ENCODE results near the gene SULT6B1.

Gene SULT6B1

DNA sequence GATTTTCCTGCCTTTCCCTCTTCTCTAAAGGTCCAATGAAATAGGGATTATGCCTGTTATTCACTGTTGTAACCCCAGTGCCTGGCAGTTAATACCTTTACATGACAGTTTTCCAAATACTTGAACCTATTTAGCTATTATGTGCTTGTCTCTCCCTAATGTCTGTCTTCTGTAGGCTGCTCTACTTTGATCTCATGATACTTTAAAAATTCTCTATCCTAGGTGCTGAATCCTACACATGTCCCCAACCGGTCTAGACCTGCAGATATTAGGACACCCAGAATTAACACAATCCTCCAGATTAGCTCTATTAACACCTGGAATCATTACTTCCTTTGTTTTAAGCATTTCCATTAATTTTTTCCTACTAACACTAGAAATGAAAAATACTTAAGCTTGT is 35.6 kb upstream of the SULT6B1 start:
- no peaks in the 10 kb centered on the region for H3K9me3 ChIP-seq (ENCODE audit: insufficient read depth, low read length, severe bottlenecking)
- no peak overlapping the region for H3K4me2 ChIP-seq (ENCODE audit: insufficient read depth, low read length)
- peak; percentile 69 for ATAC-seq (ENCODE audit: insufficient read depth, low read depth)
- DNase-seq = no peak
- peaks cover 26% of the 10 kb centered on the region; the same call in 1 of the 2 replicates for H3K4me1 ChIP-seq (ENCODE audit: insufficient read depth, low read length)
- no peak overlapping the region for H3K9ac ChIP-seq (ENCODE audit: low read depth, low read length)
- H3K79me2 ChIP-seq (ENCODE audit: insufficient read depth, low read length) = peaks cover 56% of the 10 kb centered on the region
- no peak overlapping the region for H3K4me3 ChIP-seq (ENCODE audit: low read depth in 1 of 2, low read length in 2 of 2)
- H3K36me3 ChIP-seq (ENCODE audit: insufficient read depth, low read length) = peaks cover 76% of the 10 kb centered on the region
- H2AFZ ChIP-seq (ENCODE audit: low read depth, low read length) = no peak overlapping the region
- no peak for TF ChIP-seq EZH2 (IDR thresholded peaks at IDR 0.05; ENCODE audit: borderline replicate concordance, low read depth, low read length, severe bottlenecking)
- TF ChIP-seq, protein P1, sequence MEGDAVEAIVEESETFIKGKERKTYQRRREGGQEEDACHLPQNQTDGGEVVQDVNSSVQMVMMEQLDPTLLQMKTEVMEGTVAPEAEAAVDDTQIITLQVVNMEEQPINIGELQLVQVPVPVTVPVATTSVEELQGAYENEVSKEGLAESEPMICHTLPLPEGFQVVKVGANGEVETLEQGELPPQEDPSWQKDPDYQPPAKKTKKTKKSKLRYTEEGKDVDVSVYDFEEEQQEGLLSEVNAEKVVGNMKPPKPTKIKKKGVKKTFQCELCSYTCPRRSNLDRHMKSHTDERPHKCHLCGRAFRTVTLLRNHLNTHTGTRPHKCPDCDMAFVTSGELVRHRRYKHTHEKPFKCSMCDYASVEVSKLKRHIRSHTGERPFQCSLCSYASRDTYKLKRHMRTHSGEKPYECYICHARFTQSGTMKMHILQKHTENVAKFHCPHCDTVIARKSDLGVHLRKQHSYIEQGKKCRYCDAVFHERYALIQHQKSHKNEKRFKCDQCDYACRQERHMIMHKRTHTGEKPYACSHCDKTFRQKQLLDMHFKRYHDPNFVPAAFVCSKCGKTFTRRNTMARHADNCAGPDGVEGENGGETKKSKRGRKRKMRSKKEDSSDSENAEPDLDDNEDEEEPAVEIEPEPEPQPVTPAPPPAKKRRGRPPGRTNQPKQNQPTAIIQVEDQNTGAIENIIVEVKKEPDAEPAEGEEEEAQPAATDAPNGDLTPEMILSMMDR (IDR thresholded peaks at IDR 0.05; ENCODE audit: borderline replicate concordance, extremely low read depth, low read length, poor library complexity, severe bottlenecking) = no peak
- peaks cover 34% of the 10 kb centered on the region; the same call in 1 of the 2 replicates for H4K20me1 ChIP-seq (ENCODE audit: insufficient read depth, low read length)
- no peak overlapping the region for H3K27ac ChIP-seq (ENCODE audit: low read length)
- H3K27me3 ChIP-seq (ENCODE audit: insufficient read depth, low read length, poor library complexity) = no peaks in the 10 kb centered on the region

DNA sequence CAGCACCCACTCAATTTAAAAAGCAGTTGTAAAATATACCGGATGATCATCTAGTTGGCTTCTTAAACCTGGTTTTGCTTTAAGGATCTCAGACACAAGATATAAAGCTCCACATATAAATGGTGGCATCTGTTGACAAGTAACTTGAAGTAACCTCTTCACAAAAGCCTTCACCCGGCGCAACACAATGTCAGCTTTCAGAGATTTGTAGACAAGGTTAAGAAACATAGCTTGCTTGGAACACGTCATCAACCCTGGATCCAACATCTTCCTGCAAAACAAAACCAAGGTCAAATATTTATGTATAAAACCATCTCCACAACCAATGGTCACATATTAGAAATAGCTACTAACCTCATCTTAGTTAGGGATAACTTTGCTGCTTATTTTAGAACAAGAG is 34.7 kb upstream of the SULT6B1 start:
- H3K27ac ChIP-seq (ENCODE audit: low read length) = no peak overlapping the region
- H3K9ac ChIP-seq (ENCODE audit: low read depth, low read length) = no peak overlapping the region
- TF ChIP-seq, protein P1 (IDR thresholded peaks at IDR 0.05; ENCODE audit: borderline replicate concordance, extremely low read depth, low read length, poor library complexity, severe bottlenecking) = no peak
- no peak for TF ChIP-seq EZH2 (IDR thresholded peaks at IDR 0.05; ENCODE audit: borderline replicate concordance, low read depth, low read length, severe bottlenecking)
- peaks cover 48% of the 10 kb centered on the region for H3K79me2 ChIP-seq (ENCODE audit: insufficient read depth, low read length)
- no peak for DNase-seq
- H3K4me1 ChIP-seq (ENCODE audit: insufficient read depth, low read length) = peaks cover 18% of the 10 kb centered on the region; the same call in 1 of the 2 replicates
- no peaks in the 10 kb centered on the region for H3K9me3 ChIP-seq (ENCODE audit: insufficient read depth, low read length, severe bottlenecking)
- H4K20me1 ChIP-seq (ENCODE audit: insufficient read depth, low read length) = peaks cover 31% of the 10 kb centered on the region; the same call in 1 of the 2 replicates
- no peak overlapping the region for H3K4me2 ChIP-seq (ENCODE audit: insufficient read depth, low read length)
- H3K27me3 ChIP-seq (ENCODE audit: insufficient read depth, low read length, poor library complexity) = no peaks in the 10 kb centered on the region
- no peak overlapping the region for H2AFZ ChIP-seq (ENCODE audit: low read depth, low read length)
- no peak overlapping the region for H3K4me3 ChIP-seq (ENCODE audit: low read depth in 1 of 2, low read length in 2 of 2)
- H3K36me3 ChIP-seq (ENCODE audit: insufficient read depth, low read length) = peaks cover 77% of the 10 kb centered on the region
- ATAC-seq (ENCODE audit: insufficient read depth, low read depth) = no peak

DNA sequence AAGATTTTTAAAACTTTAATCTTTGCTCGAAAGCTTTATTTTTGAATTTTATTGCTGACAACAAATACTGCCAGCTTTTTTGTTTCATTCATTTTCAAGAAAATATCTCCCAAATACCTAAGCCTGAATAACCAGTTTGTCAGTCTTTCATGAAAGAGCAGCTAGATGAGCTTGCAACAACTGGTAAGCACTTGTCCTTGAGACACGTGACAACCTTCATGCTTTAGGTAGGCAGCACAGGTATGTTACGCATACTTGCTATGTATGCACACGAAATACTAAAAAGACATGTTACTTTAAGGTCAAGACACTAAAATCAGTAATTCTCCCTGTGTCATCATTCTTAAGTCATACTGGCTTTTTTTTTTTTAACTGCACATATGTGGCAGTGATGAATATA is 30.6 kb upstream of the SULT6B1 start:
- no peaks in the 10 kb centered on the region for H3K9me3 ChIP-seq (ENCODE audit: insufficient read depth, low read length, severe bottlenecking)
- ATAC-seq (ENCODE audit: insufficient read depth, low read depth) = no peak
- no peak overlapping the region for H3K27ac ChIP-seq (ENCODE audit: low read length)
- TF ChIP-seq EZH2 (IDR thresholded peaks at IDR 0.05; ENCODE audit: borderline replicate concordance, low read depth, low read length, severe bottlenecking) = no peak
- TF ChIP-seq, protein P1 (IDR thresholded peaks at IDR 0.05; ENCODE audit: borderline replicate concordance, extremely low read depth, low read length, poor library complexity, severe bottlenecking) = no peak
- no peaks in the 10 kb centered on the region for H3K27me3 ChIP-seq (ENCODE audit: insufficient read depth, low read length, poor library complexity)
- H3K36me3 ChIP-seq (ENCODE audit: insufficient read depth, low read length) = peaks cover 85% of the 10 kb centered on the region
- no peak overlapping the region for H3K9ac ChIP-seq (ENCODE audit: low read depth, low read length)
- H4K20me1 ChIP-seq (ENCODE audit: insufficient read depth, low read length) = peaks cover 11% of the 10 kb centered on the region; the same call in 1 of the 2 replicates
- peaks cover 16% of the 10 kb centered on the region for H3K79me2 ChIP-seq (ENCODE audit: insufficient read depth, low read length)
- no peak overlapping the region for H3K4me2 ChIP-seq (ENCODE audit: insufficient read depth, low read length)
- DNase-seq = no peak
- H2AFZ ChIP-seq (ENCODE audit: low read depth, low read length) = no peak overlapping the region
- H3K4me1 ChIP-seq (ENCODE audit: insufficient read depth, low read length) = no peaks in the 10 kb centered on the region
- no peak overlapping the region for H3K4me3 ChIP-seq (ENCODE audit: low read depth in 1 of 2, low read length in 2 of 2)
